Measurements from ENCODE around the gene TECPR1.

TECPR1 gene

DNA sequence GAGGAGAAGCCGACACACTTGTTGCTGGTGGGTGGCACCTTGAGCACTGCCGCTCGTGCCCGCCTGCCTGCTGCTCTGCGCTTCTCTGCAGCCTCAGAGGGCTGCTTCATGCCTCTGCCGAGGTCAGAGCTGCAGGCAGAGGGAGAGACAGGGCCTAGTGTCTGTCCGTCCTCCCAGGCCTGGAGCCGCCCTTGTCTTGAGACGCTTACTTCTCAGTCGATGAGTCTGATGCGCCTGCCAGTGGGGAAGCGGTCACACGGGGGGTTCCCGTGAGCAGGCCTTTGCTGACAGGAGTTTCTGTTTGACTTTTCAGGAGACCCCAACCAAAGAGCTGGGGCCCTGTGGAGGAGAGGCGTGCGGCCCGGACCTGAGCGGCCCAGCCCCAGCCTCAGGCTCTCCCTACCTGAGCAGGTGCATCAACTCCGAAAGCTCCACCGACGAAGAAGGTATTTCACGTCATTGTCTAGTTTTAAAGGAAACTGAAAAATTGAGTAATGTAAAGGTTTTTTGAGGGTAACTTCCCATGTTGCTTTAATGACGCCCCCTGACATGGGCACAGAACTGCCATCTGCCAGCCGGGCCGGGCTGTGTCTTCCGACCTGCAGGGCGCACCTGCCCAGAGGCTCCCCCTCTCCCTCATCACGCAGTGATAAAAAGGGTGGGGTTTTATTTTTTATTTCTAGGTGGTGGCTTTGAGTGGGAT is 48.6 kb downstream of the TECPR1 start:
- no peak overlapping the region for H3K9ac ChIP-seq (ENCODE audit: low read depth, low read length)

DNA sequence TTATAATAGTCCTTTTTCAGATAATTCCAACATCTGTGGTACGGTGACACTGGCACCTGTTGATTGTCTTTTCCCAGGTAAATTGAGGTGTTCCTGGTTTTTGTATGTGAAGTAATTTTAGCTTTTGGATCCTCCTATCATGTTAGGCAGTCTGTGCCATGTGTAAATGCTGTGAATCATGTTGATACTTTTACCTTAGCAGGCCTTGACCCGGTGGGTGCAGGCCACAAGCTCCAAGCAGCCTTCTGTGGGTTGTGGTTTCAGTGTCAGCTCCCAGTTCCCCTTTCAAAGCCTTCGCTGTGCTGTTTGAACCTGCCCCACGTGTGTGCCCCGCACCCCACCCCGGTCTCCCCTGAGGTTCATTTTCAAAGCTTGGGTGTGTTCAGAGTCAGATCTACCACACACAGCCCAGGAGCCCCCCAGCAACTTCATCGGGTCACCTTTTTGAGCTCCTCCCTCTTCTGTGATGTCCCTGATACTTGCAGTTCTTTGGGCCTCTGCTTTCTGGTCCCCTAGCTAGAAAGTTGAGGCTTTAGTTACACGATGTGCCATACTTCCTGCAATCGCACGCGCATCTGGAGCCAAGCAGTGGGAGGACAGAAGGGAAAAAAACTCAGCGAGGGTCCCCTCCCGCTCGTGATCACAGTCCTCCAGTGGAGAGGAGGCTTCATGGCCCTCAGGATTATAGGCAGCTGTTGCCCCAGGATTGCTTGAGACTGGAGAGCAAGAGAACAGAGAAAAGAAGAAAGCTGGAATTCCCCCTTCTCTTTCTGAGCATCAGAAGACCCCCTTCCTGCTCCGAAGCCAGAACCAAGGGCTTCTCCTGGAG is 49.5 kb downstream of the TECPR1 start:
- H3K4me2 ChIP-seq (ENCODE audit: low read length), result no peak overlapping the region
- H3K27me3 ChIP-seq (ENCODE audit: control insufficient read depth, insufficient read depth, low read length), result no peaks in the 10 kb centered on the region
- no peak overlapping the region for H3K4me3 ChIP-seq (ENCODE audit: low read length)
- peaks cover 4% of the 10 kb centered on the region for H3K36me3 ChIP-seq (ENCODE audit: insufficient read depth, low read length)
- H3K9ac ChIP-seq (ENCODE audit: low read depth, low read length), result no peak overlapping the region
- H3K4me1 ChIP-seq (ENCODE audit: control insufficient read depth, insufficient read depth, low read length), result no peaks in the 10 kb centered on the region
- no peaks in the 10 kb centered on the region for H3K9me3 ChIP-seq (replicated peaks; ENCODE audit: low read length)

More for the DNA sequence above, 48.6 kb downstream of the TECPR1 start:
- H3K36me3 ChIP-seq (ENCODE audit: insufficient read depth, low read length), result peaks cover 4% of the 10 kb centered on the region
- no peak overlapping the region for H3K4me3 ChIP-seq (ENCODE audit: low read length)
- H3K4me2 ChIP-seq (ENCODE audit: low read length), result no peak overlapping the region
- H3K4me1 ChIP-seq (ENCODE audit: control insufficient read depth, insufficient read depth, low read length), result no peaks in the 10 kb centered on the region
- no peaks in the 10 kb centered on the region for H3K27me3 ChIP-seq (ENCODE audit: control insufficient read depth, insufficient read depth, low read length)
- H3K9me3 ChIP-seq (replicated peaks; ENCODE audit: low read length), result no peaks in the 10 kb centered on the region

DNA sequence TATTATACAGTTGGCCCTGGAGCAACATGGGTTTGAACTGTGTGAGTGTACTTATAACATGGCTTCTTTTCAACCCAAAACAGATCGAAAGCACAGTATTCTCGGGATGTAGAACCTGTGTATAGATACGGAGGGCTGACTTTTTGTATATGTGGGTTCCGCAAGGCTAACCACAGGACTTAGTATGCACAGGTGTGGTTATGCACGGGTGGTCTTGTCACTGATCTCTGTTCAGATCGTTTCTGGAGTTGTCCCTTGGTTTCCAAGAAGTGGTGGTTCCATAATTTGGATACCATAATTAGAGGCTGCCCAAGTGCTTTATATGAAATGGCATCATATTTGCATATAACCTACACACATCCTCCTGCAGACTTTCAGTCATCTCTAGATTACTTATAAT is 51.7 kb downstream of the TECPR1 start:
- Histone ChIP-seq H3K4me3 (ENCODE audit: low read length) (no peak overlapping the region), H3K9ac (ENCODE audit: low read depth, low read length) (no peak overlapping the region), H3K9me3 (replicated peaks; ENCODE audit: low read length) (no peaks in the 10 kb centered on the region), H3K36me3 (ENCODE audit: insufficient read depth, low read length) (peaks cover 2% of the 10 kb centered on the region), H3K27me3 (ENCODE audit: control insufficient read depth, insufficient read depth, low read length) (no peaks in the 10 kb centered on the region), H3K4me2 (ENCODE audit: low read length) (no peak overlapping the region), H3K4me1 (ENCODE audit: control insufficient read depth, insufficient read depth, low read length) (no peaks in the 10 kb centered on the region)

DNA sequence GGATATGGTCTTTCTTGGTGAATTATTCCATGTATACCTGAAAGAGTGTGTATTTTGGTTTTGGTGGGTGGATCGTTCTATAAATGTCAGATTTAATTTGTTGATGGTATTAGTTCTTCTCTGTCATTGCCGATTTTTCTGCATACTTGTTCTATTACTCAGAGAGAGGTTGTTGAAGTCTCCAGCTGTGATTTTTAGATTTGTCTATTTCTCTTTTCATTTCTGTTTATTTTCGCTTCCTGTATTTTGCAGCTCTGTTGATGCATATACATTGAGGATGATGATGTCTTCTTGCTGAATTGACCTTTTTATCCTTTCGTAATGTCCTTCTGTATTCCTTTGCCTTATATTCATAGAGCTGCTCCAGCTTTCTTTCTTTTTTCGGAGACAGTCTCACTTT is 52.9 kb downstream of the TECPR1 start:
- H3K27me3 ChIP-seq (ENCODE audit: control insufficient read depth, insufficient read depth, low read length), result no peaks in the 10 kb centered on the region
- H3K36me3 ChIP-seq (ENCODE audit: insufficient read depth, low read length), result no peaks in the 10 kb centered on the region

DNA sequence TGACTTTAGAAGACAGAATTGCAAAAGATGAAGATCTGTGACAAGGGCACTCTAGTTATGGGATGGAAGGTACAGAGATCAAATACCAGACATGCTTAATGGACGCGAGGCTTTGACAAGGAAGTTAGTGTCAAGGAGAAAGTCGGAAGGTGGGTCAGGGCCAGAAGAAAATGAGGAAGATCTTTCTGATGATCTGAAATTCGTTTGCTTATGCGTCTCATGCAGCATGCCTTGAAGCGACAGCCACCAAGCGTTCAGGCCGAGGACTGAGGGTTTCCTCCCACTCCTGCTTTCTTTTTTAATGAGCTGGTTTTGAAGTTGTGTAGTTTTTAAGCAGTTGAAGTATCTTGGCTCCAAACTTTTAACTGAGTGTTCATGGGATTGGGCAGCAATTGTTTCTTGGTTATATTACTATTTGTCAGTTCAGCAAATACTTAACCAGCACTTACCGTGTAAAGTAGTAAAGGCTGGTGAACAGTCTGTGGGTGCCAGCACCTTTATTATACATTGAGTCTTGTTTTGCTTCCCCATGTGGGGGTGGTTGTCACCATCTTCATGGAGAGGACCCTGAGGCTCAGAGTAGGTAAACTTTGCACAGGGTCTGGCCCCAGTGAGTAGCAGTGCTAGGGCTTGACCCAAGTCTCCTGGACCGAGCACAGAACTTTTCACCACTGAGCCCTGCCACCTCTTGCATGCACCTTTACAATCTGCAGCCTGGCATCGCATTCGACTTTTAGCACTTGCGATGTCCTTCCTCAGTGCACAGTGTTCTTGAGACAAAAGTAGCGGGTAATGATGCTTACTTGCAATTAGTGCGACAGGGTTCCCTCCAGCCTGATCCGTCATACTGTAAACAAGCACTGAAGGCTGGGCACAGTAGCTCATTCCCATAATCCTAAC is 55.1 kb downstream of the TECPR1 start:
- peaks cover 10% of the 10 kb centered on the region for H3K4me1 ChIP-seq (ENCODE audit: control insufficient read depth, insufficient read depth, low read length)
- H3K4me3 ChIP-seq (ENCODE audit: low read length), result no peak overlapping the region
- H3K27me3 ChIP-seq (ENCODE audit: control insufficient read depth, insufficient read depth, low read length), result no peaks in the 10 kb centered on the region
- no peak overlapping the region for H3K9ac ChIP-seq (ENCODE audit: low read depth, low read length)
- peaks cover 16% of the 10 kb centered on the region for H3K36me3 ChIP-seq (ENCODE audit: insufficient read depth, low read length)
- H3K4me2 ChIP-seq (ENCODE audit: low read length), result no peak overlapping the region
- no peaks in the 10 kb centered on the region for H3K9me3 ChIP-seq (replicated peaks; ENCODE audit: low read length)

More for the DNA sequence above, 52.9 kb downstream of the TECPR1 start:
- no peak overlapping the region for H3K4me3 ChIP-seq (ENCODE audit: low read length)
- H3K9me3 ChIP-seq (replicated peaks; ENCODE audit: low read length), result no peaks in the 10 kb centered on the region
- H3K4me2 ChIP-seq (ENCODE audit: low read length), result no peak overlapping the region
- H3K9ac ChIP-seq (ENCODE audit: low read depth, low read length), result no peak overlapping the region
- peaks cover 10% of the 10 kb centered on the region for H3K4me1 ChIP-seq (ENCODE audit: control insufficient read depth, insufficient read depth, low read length)

DNA sequence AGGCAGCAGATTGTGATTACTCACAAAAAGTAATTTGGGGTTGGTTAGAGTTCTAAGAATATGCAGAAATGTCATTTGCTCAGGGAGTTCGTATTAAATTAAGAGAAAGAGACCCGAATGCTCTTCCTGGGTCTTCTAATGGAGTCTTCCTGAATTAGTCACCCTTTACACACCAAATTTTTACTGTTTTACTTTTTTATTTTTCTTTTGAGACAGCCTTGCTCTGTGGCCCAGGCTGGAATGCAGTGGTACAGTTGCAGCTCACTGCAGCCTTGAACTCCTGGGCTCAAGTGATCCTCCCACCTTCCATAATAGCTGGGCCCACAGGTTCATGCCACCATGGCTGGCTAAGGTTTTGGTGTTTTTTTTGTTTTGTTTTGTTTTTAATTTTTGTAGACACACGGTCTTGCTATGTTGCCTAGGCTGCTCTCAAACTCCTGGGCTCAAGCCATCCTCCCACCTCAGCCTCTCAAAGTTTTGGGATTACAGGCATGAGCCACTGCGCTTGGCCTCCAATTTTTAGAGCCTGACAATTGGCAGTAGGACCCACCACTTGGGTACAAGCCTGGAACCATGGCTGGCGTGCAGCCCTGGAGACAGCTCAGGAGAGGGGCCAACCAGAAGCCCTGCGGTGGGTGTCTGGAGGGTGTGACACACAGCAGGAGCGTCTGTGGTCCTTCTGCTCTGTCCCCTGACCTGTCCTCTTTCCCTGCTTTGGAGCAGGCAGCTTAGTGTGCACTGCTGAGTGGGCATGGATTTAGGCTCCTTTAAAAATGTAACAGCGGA is 57.2 kb downstream of the TECPR1 start:
- H3K9ac ChIP-seq (ENCODE audit: low read depth, low read length), result no peak overlapping the region
- no peak overlapping the region for H3K4me2 ChIP-seq (ENCODE audit: low read length)

DNA sequence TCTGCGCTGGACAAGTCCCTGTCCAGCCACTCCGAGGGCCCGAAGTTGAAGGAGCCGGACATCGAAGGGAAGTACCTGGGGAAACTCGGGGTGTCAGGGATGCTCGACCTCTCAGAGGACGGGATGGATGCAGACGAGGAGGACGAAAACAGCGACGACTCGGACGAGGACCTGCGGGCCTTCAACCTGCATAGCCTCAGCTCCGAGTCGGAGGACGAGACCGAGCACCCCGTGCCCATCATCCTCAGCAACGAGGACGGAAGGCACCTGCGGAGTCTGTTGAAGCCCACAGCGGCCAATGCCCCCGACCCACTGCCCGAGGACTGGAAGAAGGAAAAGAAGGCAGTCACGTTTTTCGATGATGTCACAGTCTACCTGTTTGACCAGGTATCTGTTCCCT is 57.8 kb downstream of the TECPR1 start:
- Histone ChIP-seq H3K4me3 (ENCODE audit: low read length) (no peak overlapping the region), H3K4me2 (ENCODE audit: low read length) (no peak overlapping the region), H3K9ac (ENCODE audit: low read depth, low read length) (no peak overlapping the region), H3K9me3 (replicated peaks; ENCODE audit: low read length) (no peaks in the 10 kb centered on the region), H3K4me1 (ENCODE audit: control insufficient read depth, insufficient read depth, low read length) (peaks cover 10% of the 10 kb centered on the region), H3K36me3 (ENCODE audit: insufficient read depth, low read length) (peaks cover 21% of the 10 kb centered on the region), H3K27me3 (ENCODE audit: control insufficient read depth, insufficient read depth, low read length) (no peaks in the 10 kb centered on the region)

More for the DNA sequence above, 57.2 kb downstream of the TECPR1 start:
- Histone ChIP-seq H3K9me3 (replicated peaks; ENCODE audit: low read length) (no peaks in the 10 kb centered on the region), H3K4me3 (ENCODE audit: low read length) (no peak overlapping the region), H3K4me1 (ENCODE audit: control insufficient read depth, insufficient read depth, low read length) (peaks cover 10% of the 10 kb centered on the region), H3K36me3 (ENCODE audit: insufficient read depth, low read length) (peaks cover 21% of the 10 kb centered on the region), H3K27me3 (ENCODE audit: control insufficient read depth, insufficient read depth, low read length) (no peaks in the 10 kb centered on the region)

DNA sequence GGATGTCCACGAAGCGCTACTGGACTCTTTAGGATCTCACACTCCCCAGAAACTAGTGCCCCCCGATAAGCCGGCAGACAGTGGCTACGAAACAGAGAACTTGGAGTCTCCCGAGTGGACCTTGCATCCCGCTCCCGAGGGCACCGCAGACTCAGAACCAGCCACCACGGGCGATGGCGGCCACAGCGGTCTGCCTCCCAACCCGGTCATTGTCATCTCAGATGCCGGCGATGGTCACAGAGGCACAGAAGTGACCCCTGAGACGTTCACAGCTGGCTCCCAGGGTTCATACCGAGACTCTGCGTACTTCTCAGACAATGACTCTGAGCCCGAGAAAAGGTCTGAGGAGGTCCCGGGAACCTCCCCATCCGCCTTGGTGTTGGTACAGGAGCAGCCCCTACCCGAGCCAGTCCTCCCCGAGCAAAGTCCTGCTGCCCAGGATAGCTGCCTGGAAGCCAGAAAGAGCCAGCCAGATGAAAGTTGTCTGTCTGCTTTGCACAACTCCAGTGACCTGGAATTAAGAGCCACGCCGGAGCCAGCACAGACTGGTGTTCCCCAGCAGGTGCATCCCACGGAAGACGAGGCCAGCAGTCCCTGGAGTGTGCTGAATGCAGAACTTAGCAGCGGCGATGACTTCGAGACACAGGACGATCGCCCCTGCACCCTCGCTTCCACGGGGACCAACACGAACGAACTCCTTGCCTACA is 58.4 kb downstream of the TECPR1 start:
- Histone ChIP-seq H3K9me3 (replicated peaks; ENCODE audit: low read length) (no peaks in the 10 kb centered on the region), H3K27me3 (ENCODE audit: control insufficient read depth, insufficient read depth, low read length) (no peaks in the 10 kb centered on the region), H3K4me3 (ENCODE audit: low read length) (no peak overlapping the region), H3K4me2 (ENCODE audit: low read length) (no peak overlapping the region), H3K36me3 (ENCODE audit: insufficient read depth, low read length) (peaks cover 21% of the 10 kb centered on the region), H3K9ac (ENCODE audit: low read depth, low read length) (no peak overlapping the region), H3K4me1 (ENCODE audit: control insufficient read depth, insufficient read depth, low read length) (peaks cover 10% of the 10 kb centered on the region)

DNA sequence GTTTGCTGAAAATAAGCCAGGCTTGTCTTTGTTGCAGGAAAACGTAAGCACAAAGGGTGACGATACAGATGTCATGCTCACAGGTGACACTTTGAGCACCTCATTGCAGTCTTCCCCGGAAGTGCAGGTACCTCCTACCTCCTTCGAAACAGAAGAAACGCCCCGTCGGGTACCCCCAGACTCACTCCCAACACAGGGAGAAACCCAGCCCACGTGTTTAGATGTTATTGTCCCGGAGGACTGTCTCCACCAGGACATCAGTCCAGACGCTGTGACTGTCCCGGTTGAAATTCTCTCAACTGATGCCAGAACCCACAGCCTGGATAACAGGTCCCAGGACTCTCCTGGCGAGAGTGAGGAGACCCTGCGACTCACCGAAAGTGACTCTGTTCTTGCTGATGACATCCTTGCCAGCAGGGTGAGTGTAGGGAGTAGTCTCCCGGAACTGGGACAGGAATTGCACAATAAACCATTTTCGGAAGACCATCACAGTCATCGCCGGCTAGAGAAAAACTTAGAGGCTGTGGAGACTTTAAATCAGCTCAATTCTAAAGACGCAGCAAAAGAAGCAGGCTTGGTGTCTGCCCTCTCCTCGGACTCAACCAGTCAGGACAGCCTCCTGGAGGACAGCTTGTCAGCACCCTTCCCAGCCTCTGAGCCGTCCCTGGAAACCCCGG is 59.1 kb downstream of the TECPR1 start:
- peaks cover 10% of the 10 kb centered on the region for H3K4me1 ChIP-seq (ENCODE audit: control insufficient read depth, insufficient read depth, low read length)
- no peak overlapping the region for H3K4me2 ChIP-seq (ENCODE audit: low read length)
- no peak overlapping the region for H3K9ac ChIP-seq (ENCODE audit: low read depth, low read length)
- H3K36me3 ChIP-seq (ENCODE audit: insufficient read depth, low read length), result peaks cover 21% of the 10 kb centered on the region
- no peaks in the 10 kb centered on the region for H3K9me3 ChIP-seq (replicated peaks; ENCODE audit: low read length)
- H3K4me3 ChIP-seq (ENCODE audit: low read length), result no peak overlapping the region
- H3K27me3 ChIP-seq (ENCODE audit: control insufficient read depth, insufficient read depth, low read length), result no peaks in the 10 kb centered on the region

All from skeletal muscle satellite cell (primary cell).